Ramos (cell line): ENCODE measurements around the gene GPR162.

Experiments used
- in situ Hi-C: fragments of 300-500 bp; cut with MboI; formaldehyde crosslinking; loops from one replicate; pipeline ENCODE4 v1.14.3; 2022; ENCODE audit warnings: low sequenced_read_pairs; ENCODE audit not compliant: unreplicated experiment

The GPR162 gene

GRCh38 chr12:6819106-6820030 is 2.3 kb upstream of the GPR162 start:
- in situ Hi-C loops: loop anchor here (5.0 kb wide), 1 partner anchor 67 kb away; the partner anchor contains the start of gene MLF2

GRCh38 chr12:6820166-6820565 is 1.5 kb upstream of the GPR162 start:
- in situ Hi-C loops: loop anchor here (5.0 kb wide), 1 partner anchor 68 kb away; the partner anchor contains the start of gene MLF2

- in situ Hi-C loops: loop anchor here (5.0 kb wide), 1 partner anchor 70 kb away; the partner anchor contains the start of gene MLF2
Observed at GRCh38 chr12:6822426-6823135, 960 bp downstream of the GPR162 start.

- in situ Hi-C loops: loop anchor here (5.0 kb wide), 1 partner anchor 71 kb away; the partner anchor contains the start of gene MLF2
Observed at GRCh38 chr12:6823182-6824084, 1.8 kb downstream of the GPR162 start.

- in situ Hi-C loops: loop anchor here (5.0 kb wide), 1 partner anchor 72 kb away; the partner anchor contains the start of gene MLF2
Observed at GRCh38 chr12:6824085-6824775, 2.6 kb downstream of the GPR162 start.

GRCh38 chr12:6824901-6825381 is 3.3 kb downstream of the GPR162 start:
- in situ Hi-C loops: loop anchor here (5.0 kb wide), 1 partner anchor 73 kb away; the partner anchor contains the start of gene MLF2

GRCh38 chr12:6825398-6826124 is 3.9 kb downstream of the GPR162 start:
- in situ Hi-C loops: no loop called here

GRCh38 chr12:6826125-6826733 is 4.6 kb downstream of the GPR162 start:
- in situ Hi-C loops: no loop called here

- in situ Hi-C loops: no loop called here
Observed at GRCh38 chr12:6826734-6827436, 5.3 kb downstream of the GPR162 start.

GRCh38 chr12:6827437-6827911 is 5.9 kb downstream of the GPR162 start:
- in situ Hi-C loops: no loop called here

GRCh38 chr12:6827982-6828780 is 6.6 kb downstream of the GPR162 start, which contains the start of gene P3H3:
P3H3 (plus strand) TSS chr12:6828407; CDS start chr12:6828441, 34 bp downstream.
- in situ Hi-C loops: no loop called here

GRCh38 chr12:6828781-6829535 is 7.3 kb downstream of the GPR162 start:
- in situ Hi-C loops: no loop called here

GRCh38 chr12:6829536-6830220 is 8.1 kb downstream of the GPR162 start:
- in situ Hi-C loops: loop anchor here (10.0 kb wide), 1 partner anchor 205 kb away; no protein-coding TSS in a partner anchor

GRCh38 chr12:6830286-6830890 is 8.8 kb downstream of the GPR162 start:
- in situ Hi-C loops: loop anchor here (10.0 kb wide), 1 partner anchor 206 kb away; no protein-coding TSS in a partner anchor
